NCI-H524 (cell line): ENCODE data around the gene KCNJ1.

Experiments used
- DNase-seq, 2 experiments: peaks; one replicate each; lab custom pipeline; 2025; lab: John Stamatoyannopoulos, UW

The KCNJ1 gene

DNA sequence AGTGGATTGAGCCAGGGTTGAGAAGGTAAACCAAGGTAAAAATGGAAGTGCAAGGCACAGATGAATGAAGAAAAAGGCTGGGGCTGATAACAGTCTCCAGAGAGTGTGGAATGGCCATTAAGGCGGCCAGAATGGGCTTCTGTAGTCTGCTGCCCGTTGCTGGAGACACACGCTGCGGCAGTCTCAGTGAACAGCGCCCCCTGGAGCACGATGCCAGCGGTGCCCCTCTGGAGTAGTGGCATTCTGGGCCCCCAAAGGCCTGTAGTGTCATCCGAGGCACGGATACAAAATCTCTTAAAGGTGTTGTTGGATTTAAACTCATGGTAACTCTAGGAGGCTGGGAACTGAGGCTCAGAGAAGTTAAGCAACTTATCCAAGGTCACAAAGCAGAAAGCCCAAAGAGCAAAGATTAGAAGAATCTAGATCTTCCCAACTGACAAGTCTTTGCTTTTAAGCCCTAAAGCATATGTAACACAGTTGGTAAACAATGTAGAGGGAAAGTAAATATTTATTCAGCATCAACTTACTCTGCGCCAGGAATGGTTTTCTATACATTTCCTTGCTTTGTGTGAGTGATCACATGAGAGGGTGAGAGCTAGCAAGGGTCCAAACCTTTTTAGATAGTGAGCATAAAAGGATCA, 18.2 kb downstream of the KCNJ1 start:
- DNase-seq = peak in 1 of 2 experiments; percentile 35

DNA sequence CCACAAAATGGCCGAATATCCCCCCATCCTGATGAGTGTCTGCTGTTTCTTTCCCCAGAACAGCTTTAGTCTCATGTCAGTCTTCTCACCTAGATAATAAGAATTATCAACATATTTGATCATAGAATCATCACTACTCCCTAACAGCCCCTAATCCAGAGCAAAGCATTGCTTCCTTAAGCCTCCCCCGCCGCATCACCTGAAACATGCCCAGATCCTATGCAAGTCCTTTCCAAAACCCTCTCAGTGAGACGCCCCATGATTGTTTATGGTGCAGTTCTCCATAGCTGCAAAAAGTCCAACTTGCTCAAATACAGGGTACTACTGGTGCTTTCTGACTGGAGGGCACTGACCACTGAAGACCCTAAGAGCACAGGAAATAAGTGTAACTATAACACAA, 20.1 kb downstream of the KCNJ1 start:
- DNase-seq = no peak

DNA sequence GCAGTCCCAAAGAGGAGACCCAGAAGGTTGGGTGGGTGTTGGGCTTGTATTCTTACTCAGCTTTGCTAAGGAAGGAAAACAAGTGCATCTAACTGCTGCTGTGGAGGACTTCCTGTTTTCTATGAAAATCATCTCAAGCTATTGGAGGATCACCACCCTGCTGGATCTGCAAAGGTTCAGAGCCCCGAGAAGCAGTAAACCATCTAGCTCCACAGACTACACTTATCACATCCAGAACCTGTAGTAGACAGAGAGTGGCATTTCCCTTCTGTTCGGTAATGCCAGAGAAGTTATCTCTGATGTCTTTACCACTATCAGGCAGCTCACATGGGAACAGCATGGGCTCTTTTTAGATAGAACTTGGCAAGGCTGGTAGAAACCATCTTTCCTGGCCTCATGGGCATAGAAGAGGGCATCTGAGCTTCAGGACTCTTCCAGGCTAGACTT, 21.7 kb downstream of the KCNJ1 start:
- DNase-seq = no peak

DNA sequence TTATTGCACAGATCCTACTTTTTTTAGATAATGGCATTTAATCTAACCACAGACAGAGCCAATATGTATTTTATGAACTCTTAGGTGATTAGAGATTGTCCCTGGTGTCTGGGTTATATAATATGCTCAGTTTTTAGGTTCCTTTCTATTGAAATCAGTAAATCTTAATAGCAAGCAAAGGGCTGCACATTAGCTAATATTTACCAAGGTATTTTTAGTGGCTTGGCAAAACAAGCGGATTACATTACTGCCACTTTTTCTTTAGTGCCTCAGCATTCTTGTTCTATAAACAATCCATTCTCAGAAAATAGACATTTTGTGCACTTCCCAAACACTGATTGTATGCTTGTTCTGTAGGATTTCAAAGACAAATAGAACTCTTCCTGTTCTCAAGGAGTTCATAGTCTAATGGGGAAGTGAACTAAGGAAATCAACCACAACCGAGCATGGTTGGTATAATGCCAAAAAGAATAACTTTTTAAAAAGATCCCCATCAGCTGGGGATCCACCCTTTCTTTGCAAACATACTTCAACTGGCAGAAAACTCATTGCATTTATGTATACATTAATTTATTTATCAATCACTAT, 23.8 kb downstream of the KCNJ1 start:
- DNase-seq = no peak

DNA sequence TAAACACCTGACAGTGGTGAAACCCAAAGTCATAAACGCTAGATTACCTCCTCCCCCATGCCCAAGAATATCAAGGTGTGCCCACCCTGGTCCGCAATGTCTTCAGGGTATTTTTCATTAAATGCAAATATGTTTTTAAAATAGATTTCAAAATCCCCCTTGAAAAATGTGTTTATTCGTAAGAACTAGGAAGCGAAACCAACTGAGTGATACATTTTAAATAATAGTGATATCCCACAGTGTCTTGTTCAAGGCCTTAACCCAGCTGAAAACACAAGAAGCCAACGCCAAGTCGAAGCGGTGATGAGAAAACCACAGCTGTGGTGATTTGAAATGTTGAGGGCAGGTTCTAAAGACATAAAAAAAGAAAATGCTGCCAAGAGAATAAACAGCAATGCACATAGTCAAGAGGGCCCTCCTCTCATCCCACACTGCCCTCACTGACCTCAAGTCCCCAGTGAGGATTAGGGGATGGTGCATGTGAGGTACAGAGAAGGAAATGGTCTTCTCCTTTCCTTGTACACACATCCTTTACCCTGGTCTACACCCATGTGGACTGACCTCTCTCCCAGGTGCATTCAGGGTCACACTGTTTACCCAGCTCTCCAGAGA, 25.5 kb downstream of the KCNJ1 start:
- no peak for DNase-seq

DNA sequence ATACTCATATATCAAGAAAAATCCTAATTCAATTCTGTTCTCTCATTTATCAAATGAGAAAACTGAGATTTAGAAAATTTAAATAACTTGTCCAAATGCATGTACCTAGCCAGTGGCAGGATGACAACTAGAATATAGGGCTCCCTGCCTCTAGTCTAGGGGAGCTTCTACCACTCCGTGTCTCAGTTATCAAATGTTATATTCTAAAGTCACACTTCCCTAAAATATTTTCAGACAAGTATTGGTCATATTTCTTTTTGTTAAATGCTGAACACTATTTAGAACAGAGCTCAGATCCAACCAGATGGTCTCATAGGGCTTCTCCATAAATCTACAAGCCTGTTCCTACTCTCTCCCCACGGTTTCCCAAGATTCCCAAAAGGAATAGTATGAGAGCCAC, 26.3 kb downstream of the KCNJ1 start:
- DNase-seq = no peak

DNA sequence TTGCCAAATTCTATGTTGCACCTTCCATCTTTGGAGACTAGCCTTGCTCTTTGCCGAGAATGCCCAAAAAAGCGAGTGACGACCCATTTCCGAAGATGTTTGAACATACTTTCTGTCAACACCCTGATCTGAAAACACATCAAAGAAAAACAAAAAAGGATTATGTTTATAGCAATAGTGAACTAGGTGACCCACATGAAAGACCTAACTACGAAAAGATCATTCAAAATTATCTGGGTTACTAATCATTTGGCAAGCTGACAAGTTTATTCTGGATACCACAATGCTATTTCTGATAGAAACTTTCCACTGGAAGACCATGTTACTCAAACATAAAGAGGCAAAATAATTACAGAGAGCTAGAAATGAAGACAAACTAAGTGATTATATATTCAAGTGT, 27.0 kb downstream of the KCNJ1 start:
- no peak for DNase-seq

DNA sequence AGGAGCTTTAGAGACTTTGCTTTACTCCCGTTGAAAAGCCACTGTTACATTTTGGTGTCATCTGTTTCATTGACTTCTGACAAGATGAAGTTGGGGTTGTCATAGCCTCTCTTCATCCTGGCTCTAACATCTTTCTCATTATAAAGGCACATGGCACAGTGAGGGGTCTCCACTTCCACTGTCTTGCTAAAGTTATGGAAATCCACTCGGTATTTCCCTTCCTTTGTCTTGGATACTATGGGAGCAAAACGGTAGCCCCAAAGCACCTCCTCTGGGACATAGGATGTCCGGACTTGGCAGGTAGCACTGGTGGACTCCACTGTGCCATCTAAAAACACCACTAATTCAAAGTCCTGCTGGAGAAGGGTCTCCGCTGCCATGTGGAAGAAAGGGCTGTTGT, 28.0 kb downstream of the KCNJ1 start:
- DNase-seq = no peak

DNA sequence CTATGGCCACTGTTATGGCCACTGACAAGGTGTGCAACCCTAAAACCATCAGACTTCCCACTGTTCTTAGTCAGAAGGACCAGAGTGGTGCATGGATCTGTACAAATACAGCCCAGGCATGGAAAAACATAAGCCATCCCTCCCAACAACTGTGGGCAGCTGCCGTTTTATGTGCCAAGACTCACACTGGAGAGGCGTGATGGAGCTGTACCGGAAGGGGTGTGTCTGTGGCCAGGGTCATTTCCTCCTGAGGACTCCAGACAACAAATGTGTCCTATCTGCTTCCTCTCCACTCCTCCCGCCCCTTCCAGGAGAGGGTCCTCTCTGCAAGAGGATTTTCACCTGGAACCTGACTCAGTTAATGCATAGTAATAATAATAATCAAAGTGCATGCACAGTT, 29.5 kb downstream of the KCNJ1 start:
- DNase-seq = no peak

DNA sequence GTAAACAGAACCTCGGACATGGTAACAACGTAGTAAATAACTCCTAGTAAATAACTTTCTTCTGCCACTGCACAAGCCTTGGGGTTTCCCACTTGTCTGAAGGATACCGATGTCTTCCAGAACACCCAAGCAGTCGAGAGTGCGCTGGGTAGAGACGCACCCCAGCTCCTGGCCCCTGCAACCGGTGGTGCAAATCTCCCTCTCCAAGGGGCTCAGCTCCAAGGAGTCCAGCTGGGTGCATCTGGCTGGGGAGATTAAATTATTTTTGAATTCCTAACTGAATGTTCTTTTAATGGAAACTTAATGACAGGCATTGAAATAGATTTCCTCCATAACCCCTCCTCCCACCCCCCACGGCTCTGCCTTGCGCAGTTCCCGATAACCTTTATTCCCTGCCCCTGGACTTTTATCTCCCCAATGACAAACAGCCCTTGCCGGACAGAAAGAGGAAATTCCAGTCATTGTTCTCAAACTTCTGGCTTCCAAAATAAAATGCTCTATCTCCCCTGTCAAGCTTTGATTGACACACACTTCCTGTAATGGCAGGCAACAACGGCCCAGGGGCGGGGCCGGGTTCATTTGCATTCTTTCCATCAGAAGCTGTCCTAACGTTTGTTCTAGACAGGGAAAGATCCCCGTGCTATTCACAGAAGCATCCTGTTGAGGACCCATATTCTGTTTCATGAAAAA, 31.2 kb downstream of the KCNJ1 start:
- peak in 1 of 2 experiments; percentile 58 for DNase-seq

DNA sequence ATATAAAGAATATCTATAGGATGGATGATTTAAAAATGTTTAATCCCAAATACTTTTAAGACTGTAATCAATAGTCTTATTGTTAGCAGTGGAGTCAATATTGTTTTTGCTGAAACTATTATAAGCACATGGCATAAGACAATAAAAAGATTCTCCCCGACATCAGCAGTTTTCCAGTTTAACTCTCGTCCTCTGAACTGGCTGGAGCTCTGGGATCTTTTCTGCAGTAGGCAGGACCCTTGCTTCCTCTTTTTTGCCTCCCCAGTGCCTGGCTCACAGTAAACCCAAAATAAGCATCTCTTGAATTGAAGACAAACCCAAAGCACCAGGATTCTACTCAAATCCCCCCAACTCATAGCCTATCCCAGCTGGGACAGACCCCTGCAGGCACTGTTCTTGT, 32.9 kb downstream of the KCNJ1 start:
- DNase-seq = no peak

DNA sequence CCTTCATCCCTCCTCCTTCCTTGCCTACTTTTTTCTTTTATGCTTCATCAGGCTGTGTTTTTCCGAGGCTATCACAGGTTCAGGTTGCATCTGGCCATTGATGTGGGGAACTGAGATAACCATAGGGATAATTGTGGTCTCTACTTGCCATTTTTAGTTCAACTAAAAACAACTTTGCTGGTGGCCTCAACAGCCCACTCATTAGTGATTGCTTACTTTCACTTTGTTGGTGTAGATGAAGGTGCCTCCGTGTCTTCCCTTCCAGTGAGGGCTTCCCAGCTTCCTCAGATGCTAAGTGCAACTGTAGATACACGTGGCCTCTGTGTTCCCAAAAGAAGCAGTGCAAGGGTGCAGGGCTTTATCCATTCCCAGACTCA, 35.0 kb downstream of the KCNJ1 start:
- no peak for DNase-seq

DNA sequence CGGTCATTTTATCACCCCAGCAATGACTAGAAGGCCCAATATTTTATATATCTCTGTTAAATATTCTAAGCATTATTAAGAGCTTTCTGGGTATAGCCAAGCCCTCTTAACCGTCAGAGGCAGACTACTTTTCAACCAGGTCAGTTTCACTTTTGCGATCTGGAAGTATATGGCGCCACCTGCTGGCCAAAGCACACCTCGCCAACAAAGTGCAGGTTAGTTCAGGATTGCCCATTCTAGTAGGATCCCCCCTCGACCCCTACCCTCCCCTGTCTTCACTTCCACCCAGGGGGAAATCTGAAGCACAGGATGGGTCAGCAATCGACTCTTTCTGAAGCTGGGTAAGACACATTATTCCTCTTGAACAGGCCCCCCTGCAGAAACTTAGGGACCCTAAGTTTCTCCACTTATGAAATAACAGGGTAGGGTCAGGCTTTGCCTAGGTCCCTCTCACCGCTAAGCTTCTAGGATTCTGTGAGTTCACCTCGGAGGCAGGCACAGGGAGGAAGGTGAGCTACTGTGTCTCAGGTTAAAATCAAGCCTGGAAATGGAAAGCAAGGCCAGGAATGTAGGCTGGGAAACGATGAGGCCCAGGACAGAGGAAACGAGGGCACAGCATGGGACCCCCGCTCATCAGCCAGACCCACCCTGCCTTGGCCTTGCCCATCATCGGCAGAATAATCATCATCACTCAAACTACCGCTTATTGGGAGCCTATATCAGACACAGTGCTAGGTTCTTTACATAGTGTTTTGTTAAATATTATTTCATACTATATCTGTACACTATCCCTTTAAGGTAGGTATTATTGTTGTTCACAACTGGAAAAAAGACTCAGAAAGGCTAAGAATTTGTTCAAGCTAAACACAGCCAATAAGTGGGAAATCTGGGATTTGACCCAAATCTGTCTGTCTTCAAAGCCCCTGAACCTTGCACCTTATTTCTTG, 35.6 kb downstream of the KCNJ1 start:
- DNase-seq = peak; percentile 63 to 73

DNA sequence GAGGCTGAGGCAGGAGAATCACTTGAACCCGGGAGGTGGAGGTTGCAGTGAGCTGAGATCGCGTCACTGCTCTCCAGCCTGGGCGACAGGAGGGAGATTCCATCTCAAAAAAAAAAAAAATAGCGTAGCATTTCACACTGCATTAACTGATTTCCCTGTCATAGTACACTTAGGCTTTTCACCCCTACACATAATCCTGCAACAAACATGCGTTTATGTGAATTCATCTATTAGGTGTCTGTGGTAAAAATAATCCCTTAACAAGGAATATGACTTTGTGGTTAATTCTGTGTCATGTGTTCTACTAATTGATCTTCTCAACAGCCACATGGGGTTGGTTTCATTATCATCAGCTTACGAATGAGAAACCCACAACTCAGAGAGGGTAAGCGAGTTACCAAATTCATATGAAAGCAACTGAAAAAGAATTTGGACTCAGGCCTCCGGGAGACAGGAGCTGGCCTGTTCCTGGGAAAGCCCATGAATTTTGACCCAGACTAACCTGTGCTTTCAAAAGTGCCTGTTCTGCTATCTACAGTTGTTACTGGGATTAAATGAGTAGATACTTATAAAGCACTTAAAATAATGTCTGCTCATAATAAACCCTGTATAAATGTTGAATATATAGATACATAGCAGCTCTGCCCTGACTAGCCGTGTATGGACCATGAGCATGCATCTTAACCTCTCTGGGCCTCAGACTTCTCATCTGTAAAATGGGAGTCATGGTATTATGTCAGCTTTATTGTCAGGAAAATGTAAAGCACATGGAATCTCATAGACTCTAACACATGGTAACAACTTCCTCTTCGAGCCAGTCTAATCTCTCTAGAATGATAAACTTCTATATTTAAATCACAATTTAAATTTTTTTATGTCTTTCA, 36.6 kb downstream of the KCNJ1 start:
- no peak for DNase-seq

DNA sequence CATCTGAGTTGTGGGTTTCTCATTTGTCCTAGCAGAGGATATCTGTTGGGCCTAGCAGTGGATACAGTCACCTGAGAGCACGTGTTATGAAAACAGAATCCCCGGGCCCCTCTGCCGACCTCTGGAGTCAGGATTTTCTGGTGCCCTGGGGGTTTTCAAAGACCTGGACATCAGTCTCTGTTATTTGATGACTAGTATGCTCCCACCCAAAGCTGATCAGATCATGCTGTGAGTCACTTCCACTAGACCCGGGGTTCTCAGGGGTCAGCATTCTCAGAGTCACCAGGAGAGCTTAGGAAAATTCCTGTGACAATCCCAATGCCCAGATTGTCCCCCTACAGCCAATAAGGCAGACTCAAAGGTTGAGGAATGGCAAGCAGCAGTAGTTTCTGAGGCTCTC, 38.7 kb downstream of the KCNJ1 start:
- no peak for DNase-seq

DNA sequence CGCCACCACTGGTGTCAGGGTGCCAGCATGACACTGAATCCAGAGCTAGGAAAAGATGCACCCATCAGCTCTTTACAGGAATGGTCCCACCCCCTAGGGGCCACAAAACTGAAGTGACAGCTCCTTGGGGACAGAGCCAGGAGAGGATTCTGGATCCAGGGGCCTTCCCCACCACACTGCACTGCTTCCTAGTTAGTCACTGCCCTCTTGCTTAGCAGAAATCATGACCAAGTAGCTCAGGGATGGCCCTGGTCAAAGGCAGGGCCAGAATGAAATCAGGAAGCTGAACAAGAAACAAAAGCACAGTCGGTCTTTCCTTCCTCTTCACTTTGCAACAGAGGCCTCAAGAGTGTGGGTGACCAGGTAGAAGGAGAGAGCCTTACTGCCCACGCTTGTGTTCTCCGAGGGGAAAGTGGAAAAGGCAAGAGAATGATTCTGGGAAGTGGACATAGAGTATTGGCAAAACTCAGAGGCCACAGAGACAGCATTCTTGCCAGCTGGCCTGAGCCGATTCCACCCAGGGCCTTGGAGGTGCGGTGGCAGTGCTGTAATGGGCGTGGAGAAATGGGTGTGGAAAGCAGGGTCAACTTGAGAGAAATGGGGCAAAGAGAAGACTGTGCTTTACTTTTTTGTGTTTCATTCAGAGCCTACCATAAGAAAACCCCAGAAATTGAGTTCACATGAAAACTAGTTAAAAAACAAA, 39.8 kb downstream of the KCNJ1 start:
- DNase-seq = no peak

DNA sequence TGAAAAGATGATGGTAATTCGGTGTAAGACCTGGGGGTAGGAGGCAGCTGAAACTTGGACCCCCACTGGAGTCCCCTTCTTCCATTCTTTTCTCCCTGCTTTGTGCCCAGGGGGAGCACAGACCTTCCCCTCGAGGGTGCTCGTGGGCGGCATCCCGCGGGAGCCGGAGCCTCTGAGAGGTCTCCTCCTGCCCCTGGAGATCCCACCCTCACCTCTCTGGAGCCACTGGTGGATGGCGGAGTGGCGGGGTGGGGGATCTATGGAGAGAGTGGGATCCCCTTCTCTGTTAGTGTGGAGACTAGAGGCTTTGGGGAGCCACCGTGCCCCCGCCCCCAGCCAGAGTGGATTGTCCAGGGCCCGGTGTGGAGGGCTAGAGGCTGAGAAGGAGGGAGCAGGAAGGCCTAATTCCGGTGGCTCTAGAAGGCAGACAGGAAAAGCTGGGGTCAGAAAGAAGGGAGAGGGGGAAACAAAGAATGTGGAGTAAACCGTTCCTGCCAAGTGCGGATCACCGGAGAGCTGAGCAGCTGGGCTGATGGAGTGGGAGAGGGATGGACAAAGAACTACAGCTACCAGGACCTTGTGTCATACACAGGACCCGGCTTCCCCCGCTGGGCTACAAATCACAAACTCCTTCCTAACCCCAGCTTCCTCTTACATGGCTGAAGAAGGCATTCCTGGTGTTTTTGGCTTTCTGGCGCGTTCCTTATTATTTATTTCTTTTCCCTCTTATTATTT, 41.9 kb downstream of the KCNJ1 start:
- no peak for DNase-seq

DNA sequence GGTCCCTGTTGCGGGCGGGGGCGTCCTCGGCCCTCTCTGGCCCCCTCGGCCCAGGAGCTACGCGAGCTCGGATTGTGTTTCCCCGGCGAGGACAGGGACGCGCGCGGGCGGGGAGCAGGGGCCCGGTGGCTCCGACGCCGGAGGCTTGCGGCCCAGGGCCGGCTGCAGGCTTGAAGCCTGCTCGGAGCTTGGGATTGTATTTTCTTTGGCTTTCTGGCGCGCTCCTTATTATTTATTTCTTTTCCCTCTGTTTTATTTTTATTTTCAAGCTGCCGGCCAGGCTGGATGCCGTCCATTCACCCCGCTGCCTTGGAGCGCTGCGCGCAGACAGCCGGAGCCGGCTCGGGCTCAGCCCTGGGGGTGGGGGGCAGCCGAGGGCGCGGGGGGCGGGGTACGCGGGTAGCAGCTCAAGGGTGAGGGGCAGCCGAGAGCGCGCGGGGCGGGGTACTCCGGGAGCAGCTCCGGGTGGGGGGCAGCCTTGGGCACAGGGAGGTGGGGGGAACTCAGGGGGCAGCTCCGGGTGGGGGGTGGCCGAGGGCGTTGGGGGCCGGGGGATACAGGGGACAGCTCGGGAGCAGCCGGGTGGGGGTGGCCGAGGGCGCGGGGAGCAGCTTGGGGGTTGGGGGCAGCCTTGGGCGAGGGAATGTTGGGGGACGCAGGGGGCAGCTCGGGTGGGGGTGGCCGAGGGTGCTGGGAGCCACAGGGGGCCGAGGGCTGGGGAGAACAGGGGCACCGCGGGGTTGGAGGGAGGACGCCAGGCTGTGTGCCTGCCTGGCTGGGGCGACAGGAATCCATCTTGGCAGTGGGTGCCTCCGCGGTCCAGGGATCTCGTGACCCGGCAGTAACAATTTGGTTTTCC, 42.7 kb downstream of the KCNJ1 start:
- no peak for DNase-seq

DNA sequence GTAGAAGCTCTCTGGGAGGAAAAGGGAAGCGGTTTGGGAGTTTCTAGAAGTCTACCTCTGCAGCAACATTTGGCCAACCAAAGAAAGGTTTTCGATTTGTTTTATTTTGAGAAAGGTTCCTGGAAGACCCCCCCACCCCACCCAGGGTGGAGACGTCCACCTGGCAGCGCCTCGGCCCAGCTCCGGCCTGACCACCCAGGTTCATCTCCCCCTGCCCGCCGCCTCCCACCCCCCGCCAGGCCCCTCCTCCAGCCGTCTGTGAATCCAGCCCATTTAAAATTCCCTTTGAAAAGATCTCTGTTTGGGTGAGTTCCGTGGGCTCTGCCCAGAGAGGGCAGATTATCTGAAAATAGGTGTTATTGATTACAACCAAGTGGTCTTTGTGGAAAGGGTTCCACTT, 43.3 kb downstream of the KCNJ1 start:
- no peak for DNase-seq
